GM12872 (cell line): Measurements from ENCODE around the gene FGF18.

Source experiments
- CTCF ChIP-seq: IDR thresholded peaks from 3 replicates; pipeline ENCODE4 v1.5.1; 2011; ENCODE audit warnings: low read depth, mild to moderate bottlenecking, low read length, moderate library complexity; ENCODE audit not compliant: insufficient read depth

The FGF18 gene

DNA sequence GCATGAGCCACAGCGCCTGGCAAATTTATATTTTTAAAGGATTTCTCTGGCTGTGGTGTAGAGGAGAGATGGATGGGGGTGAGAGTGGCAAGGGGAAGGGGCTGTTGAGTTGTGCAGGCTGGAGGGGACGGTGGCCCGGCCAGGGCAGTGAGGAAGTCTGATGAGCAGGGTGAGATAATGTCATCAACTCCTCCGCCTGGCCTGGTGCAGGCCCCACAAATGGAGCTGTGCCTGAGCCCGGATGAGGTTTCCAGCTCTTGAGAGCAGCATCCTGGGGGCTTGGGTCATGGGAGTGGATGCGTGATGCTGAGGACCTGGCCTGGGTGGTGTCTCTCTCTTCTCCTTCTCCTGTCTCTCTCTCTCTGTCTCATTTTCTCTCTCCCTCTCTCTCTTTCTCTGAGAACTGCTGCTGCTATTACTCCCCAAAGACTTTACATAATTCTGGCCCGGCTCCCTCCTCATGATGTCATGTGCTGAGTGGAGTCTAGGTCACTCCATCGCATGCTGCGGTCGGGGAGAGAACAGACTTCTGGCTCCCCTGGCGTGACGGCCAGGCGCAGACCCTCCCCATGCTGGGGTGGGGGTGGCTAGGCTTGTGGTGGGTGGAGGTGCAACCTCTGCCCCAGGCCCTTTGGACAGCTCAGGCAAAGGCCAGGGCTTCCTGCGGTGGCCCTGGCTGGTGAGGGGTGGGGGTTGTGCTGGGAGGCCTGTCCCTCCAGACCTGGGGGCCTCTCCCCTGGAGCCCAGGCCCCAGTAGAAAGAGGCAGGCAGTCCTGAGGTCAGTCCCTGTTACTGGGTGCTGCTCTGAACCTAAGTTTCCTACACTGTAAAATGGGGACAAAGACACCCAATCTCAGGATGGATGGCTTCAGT lies 26.4 kb downstream of the FGF18 start:
- TF ChIP-seq CTCF, result no peak

- no peak for TF ChIP-seq CTCF
Measured at GRCh38 chr5:171447226-171447625, 27.8 kb downstream of the FGF18 start.

DNA sequence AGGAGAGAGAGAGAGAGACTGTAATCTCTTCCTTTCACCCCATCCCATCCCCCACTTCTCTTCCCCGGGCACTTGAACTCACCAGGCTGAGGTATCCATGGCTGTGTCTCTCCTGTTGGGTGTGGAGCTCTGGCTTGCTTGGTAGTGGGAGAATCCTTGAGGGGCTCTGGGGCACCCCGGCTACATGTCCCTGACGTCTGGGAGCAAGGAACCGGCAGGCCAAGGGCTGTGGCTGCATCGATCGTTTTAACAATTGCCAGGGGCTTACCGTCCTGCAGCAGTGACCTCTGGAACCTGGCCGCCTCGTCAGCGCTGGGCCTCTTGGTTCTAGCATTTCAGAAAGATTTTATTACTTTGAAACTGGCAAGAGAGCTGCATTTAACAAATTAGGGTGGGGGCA lies 30.0 kb downstream of the FGF18 start:
- TF ChIP-seq CTCF, result no peak

DNA sequence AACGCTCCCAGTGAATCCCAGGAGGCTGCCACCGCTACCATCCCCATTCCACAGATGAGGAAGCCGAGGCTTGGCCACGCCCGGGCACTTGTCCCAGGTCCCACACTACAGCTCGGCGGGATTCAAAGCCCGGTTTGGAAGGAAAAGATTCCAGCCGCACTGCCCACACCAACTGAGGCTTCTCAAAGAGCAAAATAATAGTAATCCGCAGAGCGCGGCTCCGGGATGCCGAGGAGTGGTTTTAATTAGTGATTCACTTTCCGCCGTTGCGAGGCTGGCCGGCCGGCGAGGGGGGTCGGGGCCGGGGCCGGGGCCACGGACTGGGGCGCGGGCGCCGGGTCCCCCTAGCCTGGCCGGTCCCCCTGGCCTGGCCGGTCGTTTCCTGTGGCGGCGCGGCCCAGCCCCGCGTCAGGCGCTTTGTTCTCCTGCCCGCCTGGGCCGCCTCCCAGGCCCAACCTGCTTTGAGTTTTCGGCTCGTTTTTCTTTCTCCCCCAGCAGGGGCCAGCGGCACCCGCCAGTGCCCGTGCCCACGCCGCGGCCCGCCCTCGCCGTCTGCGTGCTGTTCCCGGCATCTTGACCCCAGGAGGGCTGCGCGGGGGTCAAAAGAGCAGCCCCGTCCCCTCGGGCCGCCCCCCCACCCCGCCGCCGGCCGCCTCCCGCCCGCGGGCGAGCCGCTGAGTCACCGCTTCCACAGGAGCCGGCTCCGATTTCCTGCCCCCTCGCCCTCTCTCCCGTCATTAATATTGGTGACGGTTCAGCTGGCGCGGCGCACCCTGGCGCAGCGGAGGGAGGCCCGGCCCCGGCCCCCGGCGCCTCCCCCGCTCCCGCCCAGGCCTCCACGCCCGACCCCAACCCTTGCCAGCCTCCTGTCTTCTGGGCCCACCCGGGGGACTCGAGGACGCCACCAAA lies 31.2 kb downstream of the FGF18 start:
- TF ChIP-seq CTCF, result no peak

GRCh38 chr5:171451421-171451820 lies 32.0 kb downstream of the FGF18 start:
- TF ChIP-seq CTCF, result no peak

- no peak; the same call in 2 of the 3 replicates for TF ChIP-seq CTCF
Measured at GRCh38 chr5:171453056-171453725, 33.7 kb downstream of the FGF18 start.

DNA sequence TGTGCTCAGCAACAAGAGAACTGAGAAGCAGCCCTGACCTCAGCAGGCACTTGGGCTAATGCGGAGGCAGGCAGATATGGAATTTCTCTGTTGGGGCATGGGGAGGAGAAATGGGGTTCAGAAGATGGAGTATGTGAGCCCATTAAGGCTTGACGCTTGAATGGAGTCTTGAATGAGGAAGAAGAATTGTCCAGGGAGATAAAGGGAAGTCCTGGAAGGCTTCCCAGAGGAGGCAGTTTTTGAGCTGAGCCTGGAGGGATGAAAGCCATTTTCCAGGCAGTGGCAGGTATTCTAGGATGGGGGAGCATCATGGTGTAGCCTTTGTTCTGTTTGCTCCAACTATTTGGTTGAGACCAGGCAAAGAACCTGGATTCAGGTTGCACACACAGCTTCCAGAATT lies 34.5 kb downstream of the FGF18 start:
- TF ChIP-seq CTCF, result no peak
